ENCODE measurements around the gene SMIM24.

GRCh38 chr19:3478409-3479176 is 1.7 kb downstream of the SMIM24 start:
- TF ChIP-seq CTCF (IDR thresholded peaks at IDR 0.05) (no peak), POLR2A (IDR thresholded peaks at IDR 0.05) (no peak)

Data from heart left ventricle (tissue), 13 donors.